ENCODE data around the gene LRMDA. TPM values are rescaled to one million over a fixed set of nuclear protein-coding genes. Genes with fewer than 3 reads are reported as not detected.

The LRMDA gene
- total RNA-seq, 4 donors from 2014 or later = 9.8 to 18.6 (median 15.8) TPM

GRCh38 chr10:76045174-76045573 is 613.8 kb downstream of the LRMDA start:
- no peak for DNase-seq (ENCODE audit: low spot score in 2 of 2)
- Histone ChIP-seq H3K27me3 (no peaks in the 10 kb centered on the region), H3K4me3 (no peak overlapping the region), H3K4me1 (peaks cover 0 to 10% (median 0%) of the 10 kb centered on the region in 4 donors), H3K27ac (no peak overlapping the region), H3K9me3 (no peaks in the 10 kb centered on the region), H3K36me3 (no peaks in the 10 kb centered on the region)
- 93 to 100% methylated on average over 1 of the region's 1 CpG for WGBS, 2 donors
- TF ChIP-seq CTCF (IDR thresholded peaks at IDR 0.05) (no peak), EP300 (IDR thresholded peaks at IDR 0.05) (no peak), POLR2A (IDR thresholded peaks at IDR 0.05) (no peak)

GRCh38 chr10:76047521-76047920 is 616.1 kb downstream of the LRMDA start:
- Histone ChIP-seq H3K27ac (no peak overlapping the region), H3K9me3 (no peaks in the 10 kb centered on the region), H3K4me3 (no peak overlapping the region), H3K27me3 (no peaks in the 10 kb centered on the region), H3K36me3 (no peaks in the 10 kb centered on the region), H3K4me1 (peaks cover 0 to 14% (median 4%) of the 10 kb centered on the region in 4 donors)
- 97 to 100% methylated on average over 3 of the region's 3 CpGs for WGBS, 2 donors
- no peak for TF ChIP-seq EP300 (IDR thresholded peaks at IDR 0.05)
- TF ChIP-seq CTCF (IDR thresholded peaks at IDR 0.05) = no peak
- TF ChIP-seq POLR2A (IDR thresholded peaks at IDR 0.05) = no peak
- no peak for DNase-seq (ENCODE audit: low spot score in 2 of 2)

GRCh38 chr10:76049581-76050290 is 618.3 kb downstream of the LRMDA start:
- peak overlapping the region in 3 of 4 donors; percentile 59 to 86 (median 79) for H3K27ac ChIP-seq
- H3K27me3 ChIP-seq = no peaks in the 10 kb centered on the region
- TF ChIP-seq CTCF (IDR thresholded peaks at IDR 0.05) = no peak
- TF ChIP-seq EP300 (IDR thresholded peaks at IDR 0.05) = peak in 1 of 2 donors; percentile 79
- H3K36me3 ChIP-seq = no peaks in the 10 kb centered on the region
- H3K4me1 ChIP-seq = peaks cover 0 to 14% (median 4%) of the 10 kb centered on the region in 4 donors
- 45 to 48% methylated on average over 5 of the region's 5 CpGs for WGBS, 2 donors
- no peak for DNase-seq (ENCODE audit: low spot score in 2 of 2)
- H3K9me3 ChIP-seq = no peaks in the 10 kb centered on the region
- H3K4me3 ChIP-seq = no peak overlapping the region

- no peaks in the 10 kb centered on the region for H3K36me3 ChIP-seq
- no peaks in the 10 kb centered on the region for H3K9me3 ChIP-seq
- no peaks in the 10 kb centered on the region for H3K27me3 ChIP-seq
- peak overlapping the region in 3 of 4 donors; percentile 59 to 79 (median 76) for H3K27ac ChIP-seq
- DNase-seq (ENCODE audit: low spot score in 2 of 2) = no peak
- no peak overlapping the region for H3K4me3 ChIP-seq
- H3K4me1 ChIP-seq = peaks cover 0 to 14% (median 4%) of the 10 kb centered on the region in 4 donors
- TF ChIP-seq CTCF (IDR thresholded peaks at IDR 0.05) = no peak
- no peak for TF ChIP-seq EP300 (IDR thresholded peaks at IDR 0.05)
- no peak for TF ChIP-seq POLR2A (IDR thresholded peaks at IDR 0.05)
Observed at GRCh38 chr10:76050291-76050625, 618.8 kb downstream of the LRMDA start.

GRCh38 chr10:76051007-76051936 is 619.8 kb downstream of the LRMDA start:
- H3K9me3 ChIP-seq = peaks cover 0 to 9% (median 0%) of the 10 kb centered on the region in 4 donors
- H3K27ac ChIP-seq = peak overlapping the region in 2 of 4 donors; percentile 76 to 79
- 61 to 70% methylated on average over 12 of the region's 12 CpGs for WGBS, 2 donors
- H3K4me3 ChIP-seq = no peak overlapping the region
- peaks cover 0 to 11% (median 4%) of the 10 kb centered on the region in 4 donors for H3K4me1 ChIP-seq
- no peak for DNase-seq (ENCODE audit: low spot score in 2 of 2)
- H3K27me3 ChIP-seq = no peaks in the 10 kb centered on the region
- TF ChIP-seq POLR2A (IDR thresholded peaks at IDR 0.05) (no peak), EP300 (IDR thresholded peaks at IDR 0.05) (no peak)
- peaks cover 0 to 7% (median 0%) of the 10 kb centered on the region in 3 donors for H3K36me3 ChIP-seq

Data from tibial nerve (tissue), 4 donors.